Muscle layer of duodenum (tissue), 2 donors: ENCODE measurements around the gene C12orf54.
"Not testable (repeated sequence)": the region's sequence is repeated elsewhere in the genome, so short reads cannot be mapped to it uniquely, and the experiment has no call there.

Source experiments
- H3K27ac ChIP-seq: one replicate; pipeline ENCODE4 v1.7.0; 2013; ENCODE audit warnings: mild to moderate bottlenecking, low read length
- H3K27me3 ChIP-seq: one replicate; pipeline ENCODE4 v1.7.0; 2013; ENCODE audit warnings: low read depth, mild to moderate bottlenecking, control low read depth, low read length
- H3K36me3 ChIP-seq, 2 donors: one replicate each; pipeline ENCODE4 v1.7.0; 2013; ENCODE audit warnings: low read length in 2 of 2, control low read depth in 1 of 2, mild to moderate bottlenecking in 1 of 2; ENCODE audit not compliant: insufficient read depth in 2 of 2, control insufficient read depth in 1 of 2
- H3K4me1 ChIP-seq, 2 donors: one replicate each; pipeline ENCODE4 v1.7.0; 2013; ENCODE audit warnings: low read length in 2 of 2, mild to moderate bottlenecking in 2 of 2, control low read depth in 1 of 2, moderate library complexity in 1 of 2; ENCODE audit not compliant: insufficient read depth in 2 of 2, control insufficient read depth in 1 of 2
- H3K4me3 ChIP-seq, 2 donors: one replicate each; pipeline ENCODE4 v1.7.0; 2013; ENCODE audit warnings: low read length in 2 of 2, low read depth in 1 of 2, mild to moderate bottlenecking in 1 of 2
- H3K9me3 ChIP-seq, 2 donors: one replicate each; pipeline ENCODE4 v1.7.0; 2013; ENCODE audit warnings: low read length in 2 of 2, control low read depth in 1 of 2, mild to moderate bottlenecking in 1 of 2; ENCODE audit not compliant: control insufficient read depth in 1 of 2
- donor health status: healthy.

Gene C12orf54

GRCh38 chr12:48482198-48482597, at the start of gene C12orf54:
TSS of gene C12orf54 (plus strand) at chr12:48482498. CDS start at chr12:48483297, 799 bp downstream.
- H3K9me3 ChIP-seq: no peaks in the 10 kb centered on the region
- no peaks in the 10 kb centered on the region for H3K27me3 ChIP-seq
- H3K36me3 ChIP-seq: no peaks in the 10 kb centered on the region
- no peak within 1 kb of the TSS for H3K27ac ChIP-seq
- H3K4me3 ChIP-seq: no peak within 1 kb of the TSS
- H3K4me1 ChIP-seq: no peaks in the 10 kb centered on the region

- H3K4me1 ChIP-seq, H3K27ac ChIP-seq, H3K4me3 ChIP-seq, H3K27me3 ChIP-seq, H3K36me3 ChIP-seq, H3K9me3 ChIP-seq: not testable (repeated sequence)
These were observed 48.3 kb upstream of the C12orf54 start for GRCh38 chr12:48434016-48434415.

DNA sequence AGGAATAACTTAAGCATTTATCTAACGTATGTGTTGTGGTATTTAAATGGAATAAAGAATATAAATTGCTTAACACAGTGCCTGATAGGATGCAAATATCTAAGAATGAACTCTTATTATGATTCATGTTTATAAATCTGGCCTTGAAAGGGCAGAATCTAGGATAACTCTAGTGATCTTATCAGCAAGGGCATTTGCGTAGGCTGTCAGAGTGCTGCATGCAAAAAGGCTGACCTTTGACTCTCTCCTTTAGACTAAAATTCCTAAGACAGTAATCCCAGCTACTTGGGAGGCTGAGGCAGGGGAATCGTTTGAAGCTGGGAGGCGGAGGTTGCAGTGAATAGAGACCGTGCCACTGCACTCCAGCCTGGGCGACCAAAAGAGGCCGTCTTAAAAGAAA, 41.2 kb upstream of the C12orf54 start:
- Histone ChIP-seq H3K4me3 (no peak overlapping the region), H3K36me3 (no peaks in the 10 kb centered on the region), H3K4me1 (no peaks in the 10 kb centered on the region), H3K27ac (no peak overlapping the region), H3K27me3 (no peaks in the 10 kb centered on the region), H3K9me3 (no peaks in the 10 kb centered on the region)

GRCh38 chr12:48442179-48442847, 40.0 kb upstream of the C12orf54 start:
- Histone ChIP-seq H3K36me3 (no peaks in the 10 kb centered on the region), H3K4me3 (no peak overlapping the region), H3K27me3 (no peaks in the 10 kb centered on the region), H3K27ac (no peak overlapping the region), H3K9me3 (no peaks in the 10 kb centered on the region), H3K4me1 (no peaks in the 10 kb centered on the region)

GRCh38 chr12:48445538-48445937, 36.8 kb upstream of the C12orf54 start:
- no peaks in the 10 kb centered on the region for H3K9me3 ChIP-seq
- no peaks in the 10 kb centered on the region for H3K27me3 ChIP-seq
- H3K4me1 ChIP-seq: no peaks in the 10 kb centered on the region
- H3K27ac ChIP-seq: no peak overlapping the region
- no peak overlapping the region for H3K4me3 ChIP-seq
- no peaks in the 10 kb centered on the region for H3K36me3 ChIP-seq

GRCh38 chr12:48446161-48446776, 36.0 kb upstream of the C12orf54 start:
- Histone ChIP-seq H3K36me3 (no peaks in the 10 kb centered on the region), H3K9me3 (no peaks in the 10 kb centered on the region), H3K27ac (no peak overlapping the region), H3K4me3 (no peak overlapping the region), H3K4me1 (no peaks in the 10 kb centered on the region), H3K27me3 (no peaks in the 10 kb centered on the region)

DNA sequence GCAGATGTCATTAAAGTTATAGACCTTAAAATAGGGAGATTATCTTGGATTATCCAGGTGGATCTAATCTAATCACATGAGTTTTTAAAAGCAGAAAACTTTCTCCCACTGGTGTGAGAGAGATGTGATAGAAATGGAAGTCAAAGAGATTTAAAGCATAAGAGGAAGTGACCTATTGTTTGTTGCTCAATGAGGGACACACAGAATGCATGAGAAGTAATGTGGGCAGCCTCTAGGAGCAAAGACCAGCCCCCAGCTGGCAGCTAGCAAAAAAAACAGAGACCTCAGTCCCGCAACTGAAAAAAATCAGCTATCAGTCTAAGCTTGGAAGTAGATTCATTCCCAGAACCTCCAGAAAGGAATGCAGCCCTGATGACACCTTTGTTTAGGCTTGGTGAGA, 34.5 kb upstream of the C12orf54 start:
- no peaks in the 10 kb centered on the region for H3K36me3 ChIP-seq
- H3K4me1 ChIP-seq: no peaks in the 10 kb centered on the region
- H3K27me3 ChIP-seq: no peaks in the 10 kb centered on the region
- no peak overlapping the region for H3K27ac ChIP-seq
- H3K9me3 ChIP-seq: no peaks in the 10 kb centered on the region
- H3K4me3 ChIP-seq: no peak overlapping the region

- H3K4me3 ChIP-seq: no peak overlapping the region
- no peaks in the 10 kb centered on the region for H3K36me3 ChIP-seq
- H3K27me3 ChIP-seq: no peaks in the 10 kb centered on the region
- no peak overlapping the region for H3K27ac ChIP-seq
- H3K4me1 ChIP-seq: no peaks in the 10 kb centered on the region
- H3K9me3 ChIP-seq: no peaks in the 10 kb centered on the region
These were observed 30.9 kb upstream of the C12orf54 start for GRCh38 chr12:48451372-48451771.

- H3K4me1 ChIP-seq, H3K9me3 ChIP-seq: not testable (repeated sequence)
These were observed 29.3 kb upstream of the C12orf54 start for GRCh38 chr12:48452961-48453360.

DNA sequence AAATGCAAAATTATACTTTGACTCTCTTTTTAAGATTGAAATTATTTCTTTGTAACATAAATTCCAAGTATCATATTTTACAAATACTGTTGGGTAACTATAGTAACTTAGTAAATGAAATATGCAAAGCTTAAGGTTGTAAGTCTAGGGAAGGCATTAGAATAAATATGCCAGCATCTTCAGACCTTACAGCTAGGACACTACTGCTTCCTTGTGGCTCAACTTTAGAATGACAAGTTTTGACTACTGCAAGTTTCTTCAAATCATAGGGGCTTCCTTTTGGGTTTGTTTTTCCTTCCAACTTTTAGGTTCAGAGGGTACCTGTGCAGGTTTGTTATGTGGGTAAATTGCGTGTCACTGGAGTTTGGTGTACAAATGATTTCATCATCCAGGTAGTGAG, 27.6 kb upstream of the C12orf54 start:
- Histone ChIP-seq H3K27me3 (no peaks in the 10 kb centered on the region), H3K9me3 (no peaks in the 10 kb centered on the region), H3K27ac (no peak overlapping the region), H3K4me1 (no peaks in the 10 kb centered on the region), H3K4me3 (no peak overlapping the region), H3K36me3 (no peaks in the 10 kb centered on the region)

More at GRCh38 chr12:48452961-48453360, 29.3 kb upstream of the C12orf54 start:
- H3K4me3 ChIP-seq, H3K27ac ChIP-seq, H3K27me3 ChIP-seq, H3K36me3 ChIP-seq: not testable (repeated sequence)

- H3K27ac ChIP-seq: no peak overlapping the region
- H3K36me3 ChIP-seq: no peaks in the 10 kb centered on the region
- no peaks in the 10 kb centered on the region for H3K27me3 ChIP-seq
- H3K4me1 ChIP-seq: no peaks in the 10 kb centered on the region
- no peaks in the 10 kb centered on the region for H3K9me3 ChIP-seq
- no peak overlapping the region for H3K4me3 ChIP-seq
These were observed 27.2 kb upstream of the C12orf54 start for GRCh38 chr12:48455116-48455515.

DNA sequence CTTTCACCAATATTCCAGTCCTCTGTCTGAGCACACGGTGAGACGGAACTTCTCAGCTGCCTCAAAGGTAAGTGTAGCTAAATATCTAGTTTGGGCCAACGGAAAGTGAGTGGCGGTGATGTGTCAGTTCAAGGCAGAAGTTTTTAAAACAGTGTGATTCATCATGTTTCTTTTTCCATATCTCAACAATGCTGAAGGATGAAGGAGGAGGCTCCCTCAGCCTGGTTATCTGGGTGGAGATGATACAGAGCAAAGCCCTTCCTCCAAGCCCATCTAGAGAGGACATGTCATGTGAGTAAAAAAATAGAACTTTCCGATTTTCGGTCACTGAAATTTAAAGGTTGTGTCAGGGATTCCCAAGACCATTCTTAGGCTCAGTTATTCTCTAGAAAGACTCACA, 23.0 kb upstream of the C12orf54 start:
- Histone ChIP-seq H3K4me1 (no peaks in the 10 kb centered on the region), H3K27ac (no peak overlapping the region), H3K4me3 (no peak overlapping the region), H3K27me3 (no peaks in the 10 kb centered on the region), H3K9me3 (no peaks in the 10 kb centered on the region), H3K36me3 (no peaks in the 10 kb centered on the region)
